Stimulated activated CD8-positive, alpha-beta memory T cell treated with anti-CD3 and anti-CD28 coated beads, Interleukin-12 subunit alpha, Interleukin-12 subunit beta, amount 100 ng/mL, for 1 hour (primary cell): ENCODE data around the gene PTP4A2.

Experiments used
- DNase-seq: peaks from one replicate; pipeline ENCODE4 v3.0.0-alpha.2; 2020; ENCODE audit warnings: low read depth

The PTP4A2 gene

DNA sequence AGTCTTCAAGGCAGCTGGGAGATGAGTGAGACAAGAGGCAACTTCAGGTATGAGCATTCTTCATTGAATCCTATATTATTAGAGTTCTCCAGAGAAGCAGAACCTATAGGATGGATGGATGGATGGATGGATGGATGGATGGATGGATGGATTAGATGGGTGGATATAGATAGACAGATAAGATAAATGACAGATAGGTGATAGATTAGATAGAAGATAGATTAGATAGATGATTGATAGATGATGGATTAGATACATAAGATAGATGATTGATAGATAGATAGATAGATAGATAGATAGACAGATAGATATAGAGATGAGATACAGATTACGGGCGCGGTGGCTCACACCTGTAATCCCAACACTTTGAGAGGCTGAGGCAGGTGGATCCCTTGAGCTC is 79.1 kb downstream of the PTP4A2 start:
- no peak for DNase-seq

DNA sequence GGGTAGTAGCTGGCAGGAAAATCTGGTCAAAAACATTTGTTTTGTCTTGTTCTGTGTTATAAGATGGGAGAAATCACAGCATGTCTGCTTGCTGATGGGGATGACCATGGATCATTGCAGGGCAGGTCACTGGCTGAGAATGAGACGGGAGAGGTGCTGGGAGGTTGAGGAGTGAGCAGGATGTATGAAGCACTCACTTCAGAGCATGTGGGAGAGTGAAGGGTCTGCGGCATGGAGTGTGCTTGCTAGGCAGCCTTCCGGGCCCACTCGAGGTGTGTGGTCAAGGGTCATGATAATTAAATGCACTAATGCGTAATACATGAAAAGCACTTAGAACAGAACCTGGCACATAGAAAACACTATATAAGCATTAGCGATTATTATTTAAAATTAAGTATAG is 80.3 kb downstream of the PTP4A2 start:
- no peak for DNase-seq
